M059J (cell line): Measurements from ENCODE around the gene KCNAB1. TPM values are rescaled to one million over a fixed set of nuclear protein-coding genes. Genes with fewer than 3 reads are reported as not detected.

Source experiments
- DNase-seq: peaks from one replicate; pipeline ENCODE4 v3.0.0-alpha.2; 2012; ENCODE audit warnings: low read depth
- total RNA-seq: library from RNA; depleted of rRNA; stranded (reverse); fragments of >200 nt; shearing (Covaris generic); gene quantifications from 2 replicates; pipeline ENCODE4 v1.2.3, GENCODE V29; 2014

The KCNAB1 gene
- total RNA-seq, 1 experiment from 2014 or later = 0.69 TPM

DNA sequence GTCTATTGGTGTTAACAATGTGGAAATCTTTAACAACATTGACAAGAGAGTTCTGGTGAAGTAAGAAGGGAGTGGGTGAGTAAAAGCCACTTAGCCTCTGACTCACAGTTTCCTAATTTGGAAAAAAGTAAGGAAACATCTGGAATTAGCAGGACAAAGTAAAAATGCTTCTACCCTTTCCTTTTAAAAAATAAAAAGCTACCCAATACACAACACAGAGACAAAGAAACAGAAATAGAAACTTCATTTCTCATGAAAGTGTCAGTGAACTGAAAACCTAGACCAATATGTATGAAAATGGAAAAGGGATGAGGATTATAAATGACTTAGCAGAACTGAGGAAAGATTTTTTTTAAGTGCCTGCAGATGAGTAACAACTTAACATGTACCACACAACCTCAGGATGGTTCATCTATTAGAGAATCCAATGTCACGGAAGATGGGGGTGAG is 369.1 kb downstream of the KCNAB1 start:
- DNase-seq = peak; percentile 32

GRCh38 chr3:156491192-156491591 is 370.8 kb downstream of the KCNAB1 start:
- DNase-seq = no peak

DNA sequence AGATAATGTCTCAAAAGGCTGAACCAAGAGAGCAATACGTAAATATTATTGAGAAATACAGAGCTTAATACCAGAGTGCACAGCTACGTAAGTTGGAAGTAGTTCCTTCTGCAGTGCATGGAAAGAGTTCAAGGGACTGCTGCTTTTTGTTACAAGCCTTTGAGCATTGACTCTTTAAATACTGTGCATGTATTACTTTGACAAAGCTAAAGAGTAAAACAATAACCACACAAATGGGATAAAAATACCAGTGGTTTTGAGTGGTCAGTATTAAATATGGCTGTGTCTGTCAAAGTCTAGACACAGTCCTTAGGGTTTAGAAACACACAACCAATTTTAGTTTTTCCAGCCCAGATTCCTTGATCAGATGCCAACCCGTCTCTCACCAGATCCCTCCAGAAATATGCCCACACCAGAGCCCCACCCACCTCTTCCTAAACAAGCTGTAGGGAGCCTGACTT is 372.5 kb downstream of the KCNAB1 start:
- no peak for DNase-seq

DNA sequence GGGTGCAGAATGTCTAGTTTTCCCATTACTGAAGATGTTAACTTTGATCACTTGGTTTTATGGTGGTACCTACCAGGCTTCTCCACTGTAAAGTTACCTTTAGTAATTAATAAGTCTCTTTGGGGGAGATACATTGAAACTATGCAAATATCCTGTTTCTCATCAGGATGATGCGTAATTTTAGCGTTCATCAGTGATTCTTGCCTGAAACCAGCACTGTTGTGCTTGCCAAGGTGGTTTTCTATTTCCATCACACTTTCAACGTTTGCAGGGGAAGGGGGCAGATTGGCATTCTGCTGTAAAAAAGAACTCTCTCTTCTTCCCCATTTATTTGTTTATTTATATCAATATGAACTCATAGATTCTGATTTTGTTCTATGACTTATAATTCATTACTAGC is 373.5 kb downstream of the KCNAB1 start:
- DNase-seq = no peak

GRCh38 chr3:156495816-156496215 is 375.4 kb downstream of the KCNAB1 start:
- no peak for DNase-seq

GRCh38 chr3:156497326-156497725 is 376.9 kb downstream of the KCNAB1 start:
- no peak for DNase-seq

- DNase-seq = no peak
Measured at GRCh38 chr3:156498307-156498706, 377.9 kb downstream of the KCNAB1 start.

GRCh38 chr3:156507285-156507684 is 386.9 kb downstream of the KCNAB1 start:
- DNase-seq = peak; percentile 11

DNA sequence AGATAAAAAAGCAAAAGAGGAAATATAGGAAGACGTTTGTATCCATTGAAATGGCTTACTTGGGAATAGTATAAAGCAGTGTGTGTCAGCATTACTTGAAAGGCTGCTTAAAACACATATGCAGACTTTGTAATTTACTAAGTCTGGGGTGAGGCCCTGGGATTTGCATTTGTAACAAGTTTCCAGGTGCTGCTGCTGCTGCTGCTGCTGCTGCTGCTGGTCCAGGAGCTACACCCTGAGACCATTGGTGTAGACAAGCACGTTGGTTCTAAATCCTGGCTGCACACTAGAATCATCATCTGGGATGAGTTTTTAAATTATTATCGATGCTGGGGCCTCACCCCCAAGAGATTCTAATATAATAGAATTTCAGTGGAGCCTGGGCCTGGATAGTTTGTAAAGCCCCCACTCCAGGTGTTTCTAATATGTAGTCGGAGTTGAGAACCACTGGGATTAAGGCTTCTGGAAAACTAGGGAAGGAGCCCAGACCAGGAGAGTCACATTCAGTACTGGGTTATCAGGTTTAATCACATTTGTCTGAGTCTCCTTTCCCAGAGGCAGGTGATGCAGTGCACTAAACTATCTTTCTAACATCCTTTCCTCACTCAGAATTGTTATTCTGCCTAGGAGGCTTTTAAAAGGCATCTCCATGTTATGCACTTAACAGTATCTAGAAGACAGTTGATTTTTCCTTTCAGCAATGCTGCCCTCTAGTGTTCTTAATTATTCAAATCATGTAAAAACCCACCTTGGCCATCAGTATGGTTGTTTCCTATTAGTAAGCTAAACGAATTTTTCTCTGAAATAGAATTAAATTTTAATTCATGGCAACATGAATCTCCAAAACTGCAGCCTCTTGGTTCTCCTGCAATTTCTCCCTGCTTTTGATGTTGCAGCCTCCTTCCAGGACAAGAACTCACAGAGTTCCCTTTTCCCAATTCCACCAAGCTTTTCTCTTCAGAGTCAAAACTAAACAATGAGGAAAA is 389.1 kb downstream of the KCNAB1 start:
- DNase-seq = peak; percentile 72

DNA sequence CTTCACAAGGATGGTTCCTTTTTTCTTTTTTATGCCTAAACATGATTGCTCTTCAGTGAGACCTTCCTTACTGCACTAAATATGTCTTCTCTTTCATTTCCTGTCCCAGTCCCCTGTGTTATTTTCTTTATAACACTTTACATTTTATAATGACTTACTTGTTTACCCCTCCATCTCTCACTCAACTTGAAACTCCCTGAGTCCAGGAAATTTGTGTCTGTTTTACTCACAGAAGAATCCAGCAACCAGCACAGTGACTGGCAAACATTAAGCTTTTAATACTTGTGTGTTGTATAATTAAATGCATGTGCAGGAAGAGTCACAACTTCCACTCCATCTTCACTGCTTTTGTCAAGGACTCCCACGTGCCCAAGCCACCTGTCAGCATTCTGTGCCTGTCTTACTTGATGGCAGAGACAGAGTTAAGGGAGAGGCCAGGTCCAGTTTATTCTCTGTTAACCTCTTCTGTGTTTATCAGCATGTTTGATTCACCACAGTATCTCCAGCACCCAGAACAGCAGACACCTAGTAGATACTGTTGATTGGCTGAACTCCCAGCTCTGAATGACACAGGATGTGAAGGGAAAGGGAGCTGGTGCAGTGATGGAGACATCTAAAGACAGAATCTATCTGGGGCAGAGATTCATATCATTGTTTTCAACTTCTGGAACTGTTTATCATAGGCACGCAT is 391.8 kb downstream of the KCNAB1 start:
- no peak for DNase-seq

- DNase-seq = peak; percentile 51
Measured at GRCh38 chr3:156513619-156514018, 393.2 kb downstream of the KCNAB1 start.

GRCh38 chr3:156516284-156516683 is 395.9 kb downstream of the KCNAB1 start:
- DNase-seq = no peak

GRCh38 chr3:156516961-156517360 is 396.6 kb downstream of the KCNAB1 start:
- no peak for DNase-seq

- DNase-seq = no peak
Measured at GRCh38 chr3:156518726-156519125, 398.3 kb downstream of the KCNAB1 start.

GRCh38 chr3:156519758-156520162 is 399.4 kb downstream of the KCNAB1 start:
- DNase-seq = no peak

- peak; percentile 23 for DNase-seq
Measured at GRCh38 chr3:156522673-156523072, 402.3 kb downstream of the KCNAB1 start.

- DNase-seq = peak; percentile 52
Measured at GRCh38 chr3:156525808-156526207, 405.4 kb downstream of the KCNAB1 start.

DNA sequence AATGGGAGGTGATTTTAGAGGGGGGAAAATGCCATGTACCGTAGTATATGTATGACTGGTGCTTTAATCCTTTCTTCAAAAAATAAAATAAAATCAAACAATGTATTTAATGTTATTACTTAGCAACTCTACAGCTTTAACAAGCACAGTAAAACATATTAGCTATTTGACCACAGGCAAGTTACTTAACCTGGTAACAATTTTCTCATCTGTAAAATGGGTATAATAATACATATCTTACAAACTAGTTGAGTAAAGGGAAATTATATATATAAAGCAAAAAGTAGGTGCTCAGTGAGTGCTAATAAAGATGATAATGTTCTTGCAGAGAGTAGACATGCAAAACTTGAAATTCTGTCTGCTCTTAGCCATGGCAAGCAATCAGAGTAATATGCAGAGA is 406.7 kb downstream of the KCNAB1 start:
- no peak for DNase-seq

- DNase-seq = no peak
Measured at GRCh38 chr3:156530980-156531379, 410.6 kb downstream of the KCNAB1 start.

- no peak for DNase-seq
Measured at GRCh38 chr3:156532730-156533129, 412.4 kb downstream of the KCNAB1 start.

DNA sequence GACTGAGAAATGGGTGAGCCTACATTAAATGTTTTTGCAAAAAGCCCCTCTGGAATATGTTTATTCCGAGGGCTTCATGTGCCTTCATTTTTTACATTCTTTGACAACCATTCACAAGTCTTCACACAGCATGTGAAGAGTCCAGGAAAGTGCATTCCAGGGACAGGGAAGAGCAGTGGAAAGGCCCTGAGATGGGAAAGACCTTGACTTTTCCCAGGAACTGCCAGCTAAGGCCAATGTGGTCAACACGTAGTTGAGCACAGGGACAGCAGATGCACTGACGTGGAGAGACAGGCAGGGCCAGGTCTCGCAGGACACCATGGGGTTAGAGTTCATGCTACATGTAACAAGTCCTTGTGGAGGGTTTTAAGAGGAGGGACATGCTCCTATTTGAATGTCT is 412.8 kb downstream of the KCNAB1 start:
- DNase-seq = no peak

GRCh38 chr3:156535162-156535627 is 414.8 kb downstream of the KCNAB1 start:
- DNase-seq = peak; percentile 99

- peak; percentile 20 for DNase-seq
Measured at GRCh38 chr3:156535798-156536197, 415.4 kb downstream of the KCNAB1 start.
